ENCODE results near the gene SORL1.

SORL1 gene

GRCh38 chr11:121670805-121671282, 218.7 kb downstream of the SORL1 start:
- no peak overlapping the region for H3K4me3 ChIP-seq (ENCODE audit: low read depth, low read length)
- TF ChIP-seq POLR2A (IDR thresholded peaks at IDR 0.05; ENCODE audit: extremely low read depth, insufficient read length): no peak
- TF ChIP-seq CTCF (IDR thresholded peaks at IDR 0.05; ENCODE audit: low read depth, low read length): no peak
- no peak for TF ChIP-seq MYC (IDR thresholded peaks at IDR 0.05; ENCODE audit: low read depth, low read length)
- no peak for TF ChIP-seq MAX (IDR thresholded peaks at IDR 0.05; ENCODE audit: low read depth, low read length)
- no peak for DNase-seq (ENCODE audit: low read depth)

GRCh38 chr11:121671283-121672168, 219.4 kb downstream of the SORL1 start:
- no peak for TF ChIP-seq CTCF (IDR thresholded peaks at IDR 0.05; ENCODE audit: low read depth, low read length)
- no peak for TF ChIP-seq MYC (IDR thresholded peaks at IDR 0.05; ENCODE audit: low read depth, low read length)
- TF ChIP-seq POLR2A (IDR thresholded peaks at IDR 0.05; ENCODE audit: extremely low read depth, insufficient read length): no peak
- no peak for TF ChIP-seq MAX (IDR thresholded peaks at IDR 0.05; ENCODE audit: low read depth, low read length)
- DNase-seq (ENCODE audit: low read depth): no peak
- no peak overlapping the region for H3K4me3 ChIP-seq (ENCODE audit: low read depth, low read length)

GRCh38 chr11:121672630-121673487, 220.7 kb downstream of the SORL1 start:
- TF ChIP-seq MYC (IDR thresholded peaks at IDR 0.05; ENCODE audit: low read depth, low read length): no peak
- TF ChIP-seq POLR2A (IDR thresholded peaks at IDR 0.05; ENCODE audit: extremely low read depth, insufficient read length): no peak
- TF ChIP-seq CTCF (IDR thresholded peaks at IDR 0.05; ENCODE audit: low read depth, low read length): no peak
- no peak for TF ChIP-seq MAX (IDR thresholded peaks at IDR 0.05; ENCODE audit: low read depth, low read length)
- DNase-seq (ENCODE audit: low read depth): no peak
- H3K4me3 ChIP-seq (ENCODE audit: low read depth, low read length): no peak overlapping the region

GRCh38 chr11:121681550-121682268, 229.6 kb downstream of the SORL1 start:
- TF ChIP-seq POLR2A (IDR thresholded peaks at IDR 0.05; ENCODE audit: extremely low read depth, insufficient read length): no peak
- TF ChIP-seq MAX (IDR thresholded peaks at IDR 0.05; ENCODE audit: low read depth, low read length): no peak
- TF ChIP-seq MYC (IDR thresholded peaks at IDR 0.05; ENCODE audit: low read depth, low read length): no peak
- no peak for TF ChIP-seq CTCF (IDR thresholded peaks at IDR 0.05; ENCODE audit: low read depth, low read length)
- H3K4me3 ChIP-seq (ENCODE audit: low read depth, low read length): no peak overlapping the region
- no peak for DNase-seq (ENCODE audit: low read depth)
